ENCODE results near the gene NUP153.
A peak's percentile ranks its signal among the peaks of the same experiment; 100 is the strongest.
"Not testable (repeated sequence)": the region's sequence is repeated elsewhere in the genome, so short reads cannot be mapped to it uniquely, and the experiment has no call there.

NUP153 gene

DNA sequence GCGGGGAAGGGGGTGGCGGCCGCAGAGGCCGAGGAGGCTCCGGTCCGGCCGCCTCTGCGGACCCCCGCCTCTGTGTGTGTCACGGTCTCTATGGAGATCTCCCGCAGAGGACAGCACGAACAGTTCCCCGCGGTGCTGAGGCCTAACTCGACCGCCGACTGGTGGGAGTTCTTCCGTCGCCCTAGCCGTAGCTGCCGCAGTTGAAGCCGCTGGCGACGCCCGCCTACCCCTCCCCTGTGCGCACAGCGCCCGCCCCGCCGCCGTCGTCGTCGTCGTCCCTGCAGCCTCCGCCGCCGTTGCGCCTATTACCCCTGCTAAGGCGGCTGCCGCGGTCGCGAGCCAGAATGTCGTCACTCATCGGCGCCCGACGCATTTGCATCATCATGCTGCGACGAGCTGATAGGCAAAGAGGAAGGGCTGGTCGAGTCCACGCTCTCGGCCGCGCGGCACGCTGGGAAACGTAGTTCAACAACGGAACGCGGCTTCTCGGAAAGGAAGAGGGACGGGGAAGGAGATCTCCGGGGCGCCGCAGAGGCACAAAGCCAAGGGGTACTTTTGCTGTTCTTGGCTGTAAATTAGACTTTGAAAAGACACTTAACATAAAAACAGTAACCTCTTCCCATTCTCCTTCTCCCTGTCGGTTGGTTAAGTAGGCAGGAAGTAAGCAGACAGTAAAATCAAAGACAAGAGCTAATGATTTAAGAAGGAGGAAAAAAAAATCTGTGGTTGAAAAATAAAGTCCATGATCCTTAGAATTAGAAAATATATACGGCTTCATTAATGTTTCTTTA, at the start of gene NUP153:
Gene NUP153 (minus strand): TSS at position 346 of the 791 bp plus-strand sequence. CDS start 538 bp downstream, outside the sequence.
- peak; percentile 97 to 99 for DNase-seq (ENCODE audit: low read depth in 2 of 2)

GRCh38 chr6:17754254-17754653, 47.5 kb upstream of the NUP153 start:
- no peak for DNase-seq (ENCODE audit: low read depth in 2 of 2)

DNA sequence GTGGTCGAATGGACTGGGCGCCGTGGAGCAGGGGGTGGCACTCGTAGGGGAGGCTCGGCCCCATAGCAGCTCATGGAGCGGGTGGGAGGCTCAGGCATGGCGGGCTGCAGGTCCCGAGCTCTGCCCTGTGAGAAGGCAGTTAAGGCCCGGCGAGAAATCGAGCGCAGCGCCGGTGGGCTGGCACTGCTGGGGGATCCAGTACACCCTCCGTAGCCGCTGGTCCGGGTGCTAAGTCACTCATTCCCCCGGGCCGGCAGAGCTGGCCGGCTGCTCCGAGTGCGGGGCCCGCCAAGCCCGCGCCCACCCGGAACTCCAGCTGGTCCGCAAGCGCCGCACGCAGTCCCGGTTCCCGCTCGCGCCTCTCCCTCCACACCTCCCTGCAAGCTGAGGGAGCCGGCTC, 38.6 kb upstream of the NUP153 start:
- not testable (repeated sequence) for DNase-seq (ENCODE audit: low read depth in 2 of 2)

- not testable (repeated sequence) for DNase-seq (ENCODE audit: low read depth in 2 of 2)
Observed at GRCh38 chr6:17744757-17745308, 38.1 kb upstream of the NUP153 start.

DNA sequence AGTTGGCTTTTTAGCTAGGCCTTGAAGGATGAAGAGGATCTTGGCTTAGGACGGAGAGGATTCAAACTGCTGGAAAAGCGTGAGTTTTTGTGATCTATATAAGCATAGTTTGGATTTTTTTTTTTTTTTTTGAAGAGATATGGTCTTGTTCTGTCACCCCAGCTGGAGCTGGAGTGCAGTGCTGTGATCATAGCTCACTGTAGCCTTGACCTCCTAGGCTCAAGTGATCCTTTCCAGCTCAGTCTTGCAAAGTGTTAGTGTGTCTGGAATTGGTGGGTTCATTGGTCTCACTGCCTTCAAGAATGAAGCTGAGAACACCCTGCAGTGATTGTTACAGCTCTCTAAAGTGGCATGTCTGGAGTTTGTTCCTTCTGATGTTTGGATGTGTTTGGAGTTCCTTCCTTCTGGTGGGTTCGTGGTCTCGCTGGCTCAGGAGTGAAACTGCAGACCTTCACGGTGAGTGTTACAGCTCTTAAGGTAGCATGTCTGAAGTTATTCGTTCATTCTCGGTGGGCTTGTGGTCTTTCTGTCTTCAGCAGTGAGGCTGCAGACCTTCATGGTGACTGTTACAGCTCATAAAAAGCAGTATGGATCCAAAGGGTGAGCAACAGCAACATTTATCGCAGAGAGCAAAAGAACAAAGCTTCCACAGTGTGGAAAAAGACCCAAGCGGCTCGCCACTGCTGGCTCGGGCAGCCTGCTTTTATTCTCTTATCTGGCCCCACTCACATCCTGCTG, 37.5 kb upstream of the NUP153 start:
- DNase-seq (ENCODE audit: low read depth in 2 of 2), result no peak

- DNase-seq (ENCODE audit: low read depth in 2 of 2), result no peak
Observed at GRCh38 chr6:17741507-17741906, 34.8 kb upstream of the NUP153 start.

DNA sequence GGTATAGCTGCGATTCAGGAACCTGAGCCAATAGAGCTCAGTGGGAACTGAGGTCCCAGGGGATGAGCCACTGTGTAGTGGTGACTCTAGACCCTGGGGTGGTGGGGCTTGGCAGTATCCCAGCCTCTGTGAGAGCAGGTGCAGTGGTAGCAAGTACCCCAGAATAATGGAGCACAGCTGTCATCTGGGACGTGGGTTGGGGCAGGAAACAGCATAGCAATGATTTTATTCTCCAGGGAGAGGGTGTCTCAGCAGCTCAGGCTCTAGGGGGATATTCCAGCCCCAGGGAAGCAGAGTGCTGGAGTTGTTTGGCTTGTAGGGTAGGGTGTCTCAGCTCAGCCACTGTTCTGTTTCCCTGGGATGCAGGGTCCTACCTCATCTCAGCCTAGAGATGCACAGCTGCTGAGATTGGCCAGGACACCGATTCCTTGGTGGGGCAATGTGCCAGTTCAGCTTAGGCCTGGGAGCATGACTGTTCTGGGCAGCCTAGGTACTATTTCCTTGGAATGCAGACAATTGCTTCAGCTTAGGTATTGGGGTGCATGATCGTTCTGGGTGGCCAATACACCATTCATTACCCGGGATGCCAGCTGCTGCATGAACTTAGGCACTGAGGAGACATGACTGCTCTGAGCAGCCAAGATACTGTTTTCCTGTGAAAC, 34.0 kb upstream of the NUP153 start:
- no peak for DNase-seq (ENCODE audit: low read depth in 2 of 2)

GRCh38 chr6:17737704-17738252, 31.1 kb upstream of the NUP153 start:
- no peak for DNase-seq (ENCODE audit: low read depth in 2 of 2)

DNA sequence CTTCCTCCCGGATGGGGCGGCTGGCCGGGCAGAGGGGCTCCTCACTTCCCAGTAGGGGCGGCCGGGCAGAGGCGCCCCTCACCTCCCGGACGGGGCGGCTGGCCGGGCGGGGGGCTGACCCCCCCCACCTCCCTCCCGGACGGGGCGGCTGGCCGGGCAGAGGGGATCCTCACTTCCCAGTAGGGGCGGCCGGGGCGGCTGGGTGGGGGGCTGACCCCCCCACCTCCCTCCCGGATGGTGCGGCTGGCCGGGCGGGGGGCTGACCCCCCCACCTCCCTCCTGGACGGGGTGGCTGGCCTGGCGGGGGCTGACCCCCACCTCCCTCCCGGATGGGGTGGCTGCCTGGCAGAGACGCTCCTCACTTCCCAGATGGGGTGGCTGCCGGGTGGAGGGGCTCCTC, 28.6 kb upstream of the NUP153 start:
- not testable (repeated sequence) for DNase-seq (ENCODE audit: low read depth in 2 of 2)

DNA sequence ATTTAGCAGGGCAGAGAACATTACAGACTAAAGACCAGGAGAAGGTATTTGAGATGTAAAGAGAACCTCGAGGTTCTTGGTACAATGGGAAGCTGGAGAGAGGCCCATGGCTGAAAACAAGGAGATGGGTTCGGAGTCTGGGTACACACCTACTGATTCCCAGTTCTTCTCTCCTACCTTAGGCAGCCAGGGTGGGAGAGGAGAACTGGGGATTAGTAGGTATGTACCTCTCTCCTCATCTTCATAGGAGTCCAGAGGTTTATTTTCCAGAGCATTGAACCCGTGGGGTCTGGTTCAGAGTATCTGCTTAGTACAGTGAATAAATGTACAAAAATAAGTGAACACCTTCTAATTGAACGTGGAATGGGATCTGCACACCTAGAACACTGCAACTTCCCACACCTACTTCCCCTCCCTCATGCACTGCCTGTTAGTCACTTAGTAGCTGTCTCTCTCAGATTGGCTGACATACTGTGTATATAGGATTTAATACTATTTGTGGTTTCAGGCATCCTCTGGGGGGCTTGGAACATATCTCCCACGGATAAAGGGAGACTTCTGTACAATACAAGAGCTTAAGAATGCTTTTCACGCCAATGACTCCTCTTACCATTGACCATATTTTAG, 23.5 kb upstream of the NUP153 start:
- no peak for DNase-seq (ENCODE audit: low read depth in 2 of 2)

GRCh38 chr6:17729223-17730077, 22.7 kb upstream of the NUP153 start:
- DNase-seq (ENCODE audit: low read depth in 2 of 2), result no peak

- DNase-seq (ENCODE audit: low read depth in 2 of 2), result no peak
Observed at GRCh38 chr6:17728551-17729222, 22.0 kb upstream of the NUP153 start.

DNA sequence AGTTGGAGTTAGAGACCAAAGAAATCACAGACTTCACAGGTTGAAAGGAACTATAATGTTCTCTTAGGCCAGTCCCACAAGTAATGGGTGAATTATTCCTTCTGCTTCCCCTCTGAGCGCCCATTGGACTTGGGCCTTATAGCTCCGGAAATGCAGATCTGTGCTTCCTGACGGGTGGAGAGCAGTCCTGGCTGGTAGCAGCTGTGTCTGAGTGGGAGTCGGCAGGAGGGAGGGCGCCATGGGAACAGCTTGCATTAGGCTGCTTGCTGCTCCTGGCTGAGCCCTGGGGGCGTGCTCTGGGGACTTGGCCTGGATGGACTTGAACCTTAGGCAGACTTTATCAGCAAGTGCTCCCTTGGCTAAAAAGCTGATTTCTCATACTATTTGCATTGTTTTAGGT, 18.4 kb upstream of the NUP153 start:
- DNase-seq (ENCODE audit: low read depth in 2 of 2), result no peak

- no peak for DNase-seq (ENCODE audit: low read depth in 2 of 2)
Observed at GRCh38 chr6:17724341-17724740, 17.6 kb upstream of the NUP153 start.

GRCh38 chr6:17721671-17722070, 14.9 kb upstream of the NUP153 start:
- no peak for DNase-seq (ENCODE audit: low read depth in 2 of 2)

DNA sequence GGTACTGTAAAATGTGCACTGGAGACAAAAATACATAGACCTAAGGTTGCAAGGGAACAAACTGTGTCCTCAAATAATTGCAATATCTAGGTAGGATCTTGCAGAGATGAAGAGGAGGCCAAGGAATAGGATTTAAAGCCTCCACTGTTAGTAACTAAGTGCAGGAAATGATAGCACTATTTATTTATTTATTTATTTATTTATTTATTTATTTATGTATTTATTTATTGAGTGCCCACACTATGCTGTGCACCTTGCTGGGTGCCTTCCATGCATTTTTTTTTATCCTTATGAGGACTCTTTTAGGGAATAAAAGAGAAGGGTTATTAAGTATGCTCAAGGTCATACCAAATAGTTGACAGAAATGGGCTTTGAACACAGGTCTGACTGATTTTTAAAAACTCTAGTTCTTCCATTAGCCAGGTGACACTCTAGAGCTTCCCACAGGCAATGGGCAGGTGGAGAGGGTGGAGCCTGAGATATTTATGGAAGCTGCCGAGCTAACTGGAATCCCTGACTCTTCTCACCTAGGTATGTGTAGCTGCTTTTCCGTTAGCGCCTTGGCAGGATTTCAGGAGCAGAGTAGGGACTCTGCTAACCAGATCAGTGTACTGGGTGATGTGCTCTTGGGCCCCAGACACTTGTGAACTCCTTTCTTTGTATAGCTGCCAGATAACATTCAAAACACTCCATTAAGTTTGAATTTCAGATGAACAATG, 12.8 kb upstream of the NUP153 start:
- DNase-seq (ENCODE audit: low read depth in 2 of 2), result no peak

DNA sequence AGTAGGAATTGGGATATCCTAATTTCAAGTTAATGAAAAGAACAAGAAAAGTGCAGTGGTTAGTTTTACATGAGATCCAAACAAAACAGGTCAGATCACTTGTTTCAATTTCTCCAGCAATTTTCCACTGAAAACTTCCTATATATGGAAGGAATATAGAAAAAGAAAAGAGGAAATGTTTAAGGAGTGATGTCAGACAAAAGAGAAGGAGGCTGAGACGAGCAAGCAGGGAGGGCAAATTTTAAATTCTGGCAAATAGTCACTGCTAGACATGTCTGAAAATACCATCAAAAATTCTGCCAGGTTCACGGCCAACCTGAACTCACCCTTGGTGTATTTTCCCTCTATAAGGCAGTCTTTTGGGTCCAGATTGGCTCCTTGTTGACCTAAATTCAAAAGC, 9.5 kb upstream of the NUP153 start:
- no peak for DNase-seq (ENCODE audit: low read depth in 2 of 2)

DNA sequence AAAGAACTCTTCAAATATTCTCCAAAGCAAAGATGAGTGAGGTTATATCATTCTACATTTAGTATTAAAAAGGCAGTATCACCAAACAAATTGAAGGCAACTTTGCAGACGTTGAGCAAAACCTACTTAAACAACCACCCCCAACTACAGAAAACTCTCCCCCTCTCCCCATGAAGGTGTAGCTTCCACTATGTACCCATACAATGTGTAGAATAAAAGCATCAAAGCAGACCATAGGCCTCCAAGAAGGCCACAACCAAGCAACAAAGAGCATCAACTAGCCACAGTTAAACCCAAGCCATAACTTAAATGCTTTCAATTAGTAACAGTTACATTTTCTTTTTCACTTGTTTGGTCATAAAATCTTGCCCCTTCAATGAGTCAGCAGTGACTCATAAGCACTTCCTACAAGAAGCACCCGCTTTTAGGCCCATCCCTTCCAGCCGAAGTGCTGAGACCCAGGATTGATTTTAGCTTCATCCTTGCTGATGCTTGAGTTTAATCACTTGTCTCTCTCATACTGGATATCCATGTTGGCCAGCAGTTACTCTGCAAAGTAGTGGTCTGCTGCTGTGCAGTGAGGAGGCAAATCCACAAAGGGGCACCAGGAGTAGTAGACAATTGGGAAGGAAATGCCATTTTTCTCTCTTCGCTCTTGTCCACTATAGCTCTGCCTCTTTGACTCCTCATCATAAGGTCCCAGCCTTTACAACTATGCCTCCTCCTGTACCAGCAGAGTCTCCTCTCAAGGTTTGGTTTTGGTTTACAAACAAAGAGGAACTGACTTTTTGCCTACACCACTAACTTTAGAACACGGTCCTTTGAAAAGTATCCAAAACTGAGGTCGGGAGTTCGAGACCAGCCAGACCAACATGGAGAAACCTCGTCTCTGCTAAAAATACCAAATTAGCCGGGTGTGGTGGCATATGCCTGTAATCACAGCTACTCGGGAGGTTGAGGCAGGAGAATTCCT, 8.4 kb upstream of the NUP153 start:
- DNase-seq (ENCODE audit: low read depth in 2 of 2), result peak in 1 of 2 donors; percentile 27

All from stimulated activated CD8-positive, alpha-beta memory T cell treated with anti-CD3 and anti-CD28 coated beads, Interleukin-15, amount 100 ng/mL, for 48 hours (primary cell).